OCI-LY3 (cell line): ENCODE results near the gene PIGL.

Experiments used
- H2AFZ ChIP-seq: fragments of 200-600, 300-600 bp; shearing (Covaris generic); 2 replicates; pipeline ENCODE4 v1.6.0; 2014; ENCODE audit warnings: antibody characterized with exemption, low read depth, low read length
- H3K27ac ChIP-seq: fragments of 200-600, 300-600 bp; sonication (generic); 2 replicates; pipeline ENCODE4 v1.5.1; 2014; ENCODE audit warnings: mild to moderate bottlenecking, low read length, moderate library complexity, mixed read lengths
- H3K27me3 ChIP-seq: fragments of 200-600, 300-600 bp; sonication (generic); 2 replicates; pipeline ENCODE4 v1.6.1; 2014; ENCODE audit warnings: low read depth, low read length, mixed read lengths
- H3K36me3 ChIP-seq: fragments of 200-600, 300-600 bp; sonication (generic); replicated peaks from 2 replicates; pipeline ENCODE3; 2014; ENCODE audit warnings: low read depth, low read length, mixed read lengths
- H3K4me1 ChIP-seq: fragments of 300-600, 200-600 bp; sonication (generic); 2 replicates; pipeline ENCODE4 v1.6.1; 2014; ENCODE audit warnings: low read length, mixed read lengths
- H3K4me2 ChIP-seq: fragments of 200-600, 300-600 bp; sonication (generic); 2 replicates; pipeline ENCODE4 v1.6.1; 2014; ENCODE audit warnings: low read length, mixed read lengths
- H3K4me3 ChIP-seq: fragments of 300-600, 200-600 bp; sonication (generic); 2 replicates; pipeline ENCODE4 v1.5.1; 2014; ENCODE audit warnings: antibody characterized with exemption, mild to moderate bottlenecking, low read length, moderate library complexity
- H3K79me2 ChIP-seq: fragments of 300-600, 200-600 bp; shearing (Covaris generic); 2 replicates; pipeline ENCODE4 v1.6.1; 2014; ENCODE audit warnings: mild to moderate bottlenecking, low read length, mixed read lengths
- H3K9ac ChIP-seq: fragments of 300-600, 200-600 bp; shearing (Covaris generic); 2 replicates; pipeline ENCODE4 v1.6.0; 2014; ENCODE audit warnings: mild to moderate bottlenecking, low read length, moderate library complexity
- H3K9me3 ChIP-seq: fragments of 200-600, 300-600 bp; shearing (Covaris generic); 2 replicates; pipeline ENCODE4 v1.6.1; 2014; ENCODE audit warnings: low read length, mixed read lengths; ENCODE audit not compliant: insufficient read depth
- H4K20me1 ChIP-seq: fragments of 200-600, 300-600 bp; sonication (generic); 2 replicates; pipeline ENCODE4 v1.6.1; 2016; ENCODE audit warnings: low read length, mixed read lengths; ENCODE audit not compliant: insufficient read depth
- EZH2phosphoT487 ChIP-seq: fragments of 200-600 bp; shearing (Covaris generic); IDR thresholded peaks from 2 replicates; pipeline ENCODE4 v1.6.1; 2018; ENCODE audit warnings: antibody characterized with exemption, mixed run types, low read depth
- TF ChIP-seq, protein P1 (sequence below): fragments of 200-600, 300-600 bp; sonication (generic); IDR thresholded peaks from 2 replicates; pipeline ENCODE4 v1.5.1; 2014; ENCODE audit warnings: antibody characterized with exemption, low read length, low read depth

The PIGL gene

GRCh38 chr17:16251556-16251955, 34.5 kb downstream of the PIGL start:
- Histone ChIP-seq H3K27me3 (no peaks in the 10 kb centered on the region), H4K20me1 (no peaks in the 10 kb centered on the region), H3K4me1 (no peaks in the 10 kb centered on the region), H2AFZ (no peak overlapping the region), H3K79me2 (no peaks in the 10 kb centered on the region), H3K4me2 (no peak overlapping the region), H3K4me3 (no peak overlapping the region), H3K27ac (no peak overlapping the region), H3K36me3 (no peaks in the 10 kb centered on the region), H3K9me3 (no peaks in the 10 kb centered on the region), H3K9ac (no peak overlapping the region)
- no peak for TF ChIP-seq EZH2phosphoT487
- TF ChIP-seq, protein P1, sequence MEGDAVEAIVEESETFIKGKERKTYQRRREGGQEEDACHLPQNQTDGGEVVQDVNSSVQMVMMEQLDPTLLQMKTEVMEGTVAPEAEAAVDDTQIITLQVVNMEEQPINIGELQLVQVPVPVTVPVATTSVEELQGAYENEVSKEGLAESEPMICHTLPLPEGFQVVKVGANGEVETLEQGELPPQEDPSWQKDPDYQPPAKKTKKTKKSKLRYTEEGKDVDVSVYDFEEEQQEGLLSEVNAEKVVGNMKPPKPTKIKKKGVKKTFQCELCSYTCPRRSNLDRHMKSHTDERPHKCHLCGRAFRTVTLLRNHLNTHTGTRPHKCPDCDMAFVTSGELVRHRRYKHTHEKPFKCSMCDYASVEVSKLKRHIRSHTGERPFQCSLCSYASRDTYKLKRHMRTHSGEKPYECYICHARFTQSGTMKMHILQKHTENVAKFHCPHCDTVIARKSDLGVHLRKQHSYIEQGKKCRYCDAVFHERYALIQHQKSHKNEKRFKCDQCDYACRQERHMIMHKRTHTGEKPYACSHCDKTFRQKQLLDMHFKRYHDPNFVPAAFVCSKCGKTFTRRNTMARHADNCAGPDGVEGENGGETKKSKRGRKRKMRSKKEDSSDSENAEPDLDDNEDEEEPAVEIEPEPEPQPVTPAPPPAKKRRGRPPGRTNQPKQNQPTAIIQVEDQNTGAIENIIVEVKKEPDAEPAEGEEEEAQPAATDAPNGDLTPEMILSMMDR, result no peak

- no peak overlapping the region for H3K27ac ChIP-seq
Observed at GRCh38 chr17:16254773-16255400, 37.9 kb downstream of the PIGL start.

DNA sequence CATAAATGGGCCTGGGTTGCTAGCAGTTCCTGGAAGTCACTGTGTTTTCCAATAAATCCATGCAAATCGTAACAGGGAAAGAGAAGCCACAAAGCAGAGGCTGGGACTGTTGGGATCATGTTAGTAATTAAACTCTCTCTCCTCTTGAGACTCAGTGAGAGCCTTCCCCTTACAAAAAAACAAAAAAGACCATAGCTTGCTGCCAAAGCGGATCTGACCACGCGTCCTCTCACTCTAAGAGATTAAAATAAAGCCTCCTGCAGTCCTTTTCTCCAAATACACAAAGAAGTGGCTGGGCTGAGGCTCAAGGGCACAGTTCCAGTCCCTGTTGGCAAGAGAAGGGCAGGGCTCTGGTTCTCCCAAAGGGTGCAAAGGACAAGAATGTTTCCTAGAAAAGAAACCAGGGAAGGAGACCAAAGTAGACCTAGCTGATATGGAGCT, 38.5 kb downstream of the PIGL start:
- no peak overlapping the region for H3K4me2 ChIP-seq
- H3K36me3 ChIP-seq, result peaks cover 4% of the 10 kb centered on the region
- H3K9me3 ChIP-seq, result no peaks in the 10 kb centered on the region
- H3K9ac ChIP-seq, result no peak overlapping the region
- H4K20me1 ChIP-seq, result no peaks in the 10 kb centered on the region
- H3K27me3 ChIP-seq, result no peaks in the 10 kb centered on the region
- H3K4me3 ChIP-seq, result no peak overlapping the region
- no peak overlapping the region for H2AFZ ChIP-seq
- no peak for TF ChIP-seq EZH2phosphoT487
- TF ChIP-seq, protein P1, result no peak
- no peak overlapping the region for H3K27ac ChIP-seq
- H3K79me2 ChIP-seq, result no peaks in the 10 kb centered on the region
- no peaks in the 10 kb centered on the region for H3K4me1 ChIP-seq

More at GRCh38 chr17:16254773-16255400, 37.9 kb downstream of the PIGL start:
- Histone ChIP-seq H3K4me3 (no peak overlapping the region), H3K9ac (no peak overlapping the region), H3K79me2 (no peaks in the 10 kb centered on the region), H3K4me1 (no peaks in the 10 kb centered on the region), H3K4me2 (no peak overlapping the region), H4K20me1 (no peaks in the 10 kb centered on the region), H3K36me3 (peaks cover 1% of the 10 kb centered on the region), H3K27me3 (no peaks in the 10 kb centered on the region), H2AFZ (no peak overlapping the region), H3K9me3 (no peaks in the 10 kb centered on the region)
- TF ChIP-seq, protein P1, result no peak
- no peak for TF ChIP-seq EZH2phosphoT487

DNA sequence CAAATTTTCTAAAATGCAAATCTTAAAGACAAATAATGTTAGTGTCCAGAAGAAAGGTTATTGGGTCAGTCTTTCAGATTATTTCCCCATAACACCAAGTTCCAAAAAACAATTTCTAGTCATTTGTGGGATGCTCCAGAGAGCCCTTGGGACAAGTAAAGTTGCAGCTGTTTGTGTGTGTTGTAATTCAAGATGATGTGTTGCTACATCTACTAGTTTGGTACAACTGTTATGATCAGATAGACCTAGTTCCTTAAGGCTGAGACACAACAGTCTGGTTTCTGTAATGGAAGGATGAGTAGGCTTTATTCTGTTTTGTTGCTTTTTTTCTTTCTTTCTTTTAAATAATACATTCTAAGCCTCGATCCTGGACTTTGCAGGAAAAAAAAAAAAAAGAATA, 41.9 kb downstream of the PIGL start:
- Histone ChIP-seq H3K4me1 (no peaks in the 10 kb centered on the region), H4K20me1 (no peaks in the 10 kb centered on the region), H3K9ac (no peak overlapping the region), H3K79me2 (no peaks in the 10 kb centered on the region), H3K36me3 (peaks cover 4% of the 10 kb centered on the region), H3K27ac (no peak overlapping the region), H3K9me3 (no peaks in the 10 kb centered on the region), H3K4me2 (no peak overlapping the region), H3K27me3 (no peaks in the 10 kb centered on the region), H3K4me3 (no peak overlapping the region), H2AFZ (no peak overlapping the region)
- TF ChIP-seq EZH2phosphoT487, result no peak
- TF ChIP-seq, protein P1, result no peak
